Right renal cortex interstitium (tissue), 3 donors: ENCODE results near the gene MPV17L. TPM values are rescaled to one million over a fixed set of nuclear protein-coding genes. Genes with fewer than 3 reads are reported as not detected.
"Not testable (repeated sequence)": the region's sequence is repeated elsewhere in the genome, so short reads cannot be mapped to it uniquely, and the experiment has no call there.

Experiments
- DNase-seq, 3 donors: peaks; one replicate each; pipeline ENCODE4 v3.0.0-alpha.2; 2013; ENCODE audit warnings: low read depth in 3 of 3, low spot score in 2 of 3
- polyA plus RNA-seq, 3 donors: library from polyadenylated mRNA; unstranded; fragments of 120-200 nt; gene quantifications; one replicate each; pipeline ENCODE4 v1.2.1, GENCODE V29; 2013; ENCODE audit not compliant: insufficient read length in 3 of 3

Gene MPV17L
- 1 to 10 TPM; 6.8 to 8.8 (median 8.7) TPM for polyA plus RNA-seq

- peak in 1 of 3 donors; percentile 27 for DNase-seq
These were observed at the start of gene MPV17L for GRCh38 chr16:15395631-15396508. TSS of gene MPV17L (plus strand) at chr16:15395754. CDS start at chr16:15395898, 144 bp downstream.

GRCh38 chr16:15348721-15349120 is 46.8 kb upstream of the MPV17L start:
- not testable (repeated sequence) for DNase-seq

- DNase-seq, result not testable (repeated sequence)
These were observed 44.3 kb upstream of the MPV17L start for GRCh38 chr16:15351251-15351650.

- DNase-seq, result not testable (repeated sequence)
These were observed 43.8 kb upstream of the MPV17L start for GRCh38 chr16:15351745-15352144.

GRCh38 chr16:15352852-15353251 is 42.7 kb upstream of the MPV17L start:
- not testable (repeated sequence) for DNase-seq

GRCh38 chr16:15354846-15355245 is 40.7 kb upstream of the MPV17L start:
- DNase-seq, result not testable (repeated sequence)

- not testable (repeated sequence) for DNase-seq
These were observed 38.1 kb upstream of the MPV17L start for GRCh38 chr16:15357495-15357894.

- not testable (repeated sequence) for DNase-seq
These were observed 17.4 kb upstream of the MPV17L start, which contains the start of gene NPIPA5 for GRCh38 chr16:15378194-15378593. TSS of gene NPIPA5 (minus strand) at chr16:15378294. CDS start at chr16:15378294, 0 bp downstream.

- DNase-seq, result not testable (repeated sequence)
These were observed 12.7 kb upstream of the MPV17L start for GRCh38 chr16:15382810-15383209.

GRCh38 chr16:15388060-15388459 is 7.5 kb upstream of the MPV17L start:
- not testable (repeated sequence) for DNase-seq

GRCh38 chr16:15389916-15390315 is 5.6 kb upstream of the MPV17L start:
- not testable (repeated sequence) for DNase-seq

- DNase-seq, result not testable (repeated sequence)
These were observed 2.5 kb upstream of the MPV17L start for GRCh38 chr16:15393025-15393424.

- DNase-seq, result not testable (repeated sequence)
These were observed 915 bp downstream of the MPV17L start for GRCh38 chr16:15396509-15396829.

GRCh38 chr16:15396948-15397594 is 1.5 kb downstream of the MPV17L start:
- no peak for DNase-seq

- DNase-seq, result no peak
These were observed 3.2 kb downstream of the MPV17L start for GRCh38 chr16:15398618-15399316.

- DNase-seq, result no peak
These were observed 3.8 kb downstream of the MPV17L start for GRCh38 chr16:15399317-15399716.

GRCh38 chr16:15400314-15400713 is 4.8 kb downstream of the MPV17L start:
- not testable (repeated sequence) for DNase-seq

- DNase-seq, result no peak
These were observed 6.4 kb downstream of the MPV17L start for GRCh38 chr16:15401972-15402371.

- no peak for DNase-seq
These were observed 7.9 kb downstream of the MPV17L start for GRCh38 chr16:15403392-15403995.

- DNase-seq, result not testable (repeated sequence)
These were observed 8.5 kb downstream of the MPV17L start for GRCh38 chr16:15404091-15404490.

- DNase-seq, result no peak
These were observed 9.2 kb downstream of the MPV17L start for GRCh38 chr16:15404792-15405191.
